HCT116 (cell line): ENCODE measurements around the gene TLR9. TPM values are rescaled to one million over a fixed set of nuclear protein-coding genes. Genes with fewer than 3 reads are reported as not detected.

Experiments
- ATAC-seq: fragments of 200-7000 bp; cut with Tn5 transposase; 2 replicates; pipeline ENCODE4 v1.9.1; 2020; ENCODE audit warnings: mild to moderate bottlenecking, moderate library complexity
- BruUV-seq: library from RNA; stranded (reverse); fragments of 400-500 nt; replicated peaks from 2 replicates; lab custom pipeline; 2021; lab: Mats Ljungman, UMichigan
- CTCF ChIA-PET: fragments of 300-600 bp; sonication (Branson Sonifier 250); formaldehyde crosslinking; loops from one replicate; lab custom pipeline; 2021; ENCODE audit warnings: antibody characterized with exemption; lab: Charles Lee
- POLR2A ChIA-PET: fragments of 300-600, 350-600 bp; sonication (Branson Sonifier 250); formaldehyde crosslinking; loops from one replicate; lab custom pipeline; 2021; ENCODE audit warnings: antibody characterized with exemption; lab: Charles Lee
- RAD21 ChIA-PET, 2 experiments: fragments of 300-600 bp; sonication (Branson Sonifier 250); formaldehyde crosslinking; loops; one replicate each; lab custom pipeline; 2023; ENCODE audit warnings: low total read pairs in 2 of 2; ENCODE audit not compliant: uncharacterized antibody in 2 of 2, unreplicated experiment in 2 of 2, low non-redundant PET in 1 of 2; lab: Charles Lee
- DNase-seq: peaks from one replicate; pipeline ENCODE4 v3.0.0-alpha.2; 2010; ENCODE audit warnings: low read depth, low spot score
- H2AFZ ChIP-seq: fragments of 200-600 bp; shearing (Covaris generic), sonication (generic); 2 replicates; pipeline ENCODE4 v1.6.1; 2017; ENCODE audit warnings: low read depth, mixed run types, mixed read lengths, antibody characterized with exemption, low read length; ENCODE audit not compliant: poor library complexity, severe bottlenecking
- H3K27ac ChIP-seq: 2 replicates; pipeline ENCODE4 v1.5.1; 2012; ENCODE audit warnings: low read depth, low read length
- H3K27me3 ChIP-seq: fragments of 200-600 bp; sonication (generic); 2 replicates; pipeline ENCODE4 v1.6.1; 2016; ENCODE audit warnings: mixed run types, low read length, mixed read lengths; ENCODE audit not compliant: insufficient read depth
- H3K36me3 ChIP-seq, 2 experiments: fragments of 200-500 bp in 1 of 2; fragments of 200-600 bp in 1 of 2; sonication (Bioruptor generic) in 1 of 2; sonication (generic) in 1 of 2; 2 replicates each; pipeline versions ENCODE4 v1.5.1 to v1.6.1; 2014 to 2016; ENCODE audit warnings: low read length in 2 of 2, inconsistent platforms in 1 of 2, mixed read lengths in 1 of 2, mixed run types in 1 of 2; ENCODE audit not compliant: insufficient read depth in 2 of 2, control insufficient read depth in 1 of 2
- H3K4me1 ChIP-seq, 2 experiments: fragments of 200-600 bp in 1 of 2; sonication (generic) in 1 of 2; 2 replicates each; pipeline versions ENCODE4 v1.5.1 to v1.6.1; 2012 to 2017; ENCODE audit warnings: low read length in 2 of 2, inconsistent platforms in 1 of 2, mild to moderate bottlenecking in 1 of 2, mixed read lengths in 1 of 2, mixed run types in 1 of 2, moderate library complexity in 1 of 2; ENCODE audit not compliant: insufficient read depth in 2 of 2, control insufficient read depth in 1 of 2
- H3K4me2 ChIP-seq: fragments of 200-600 bp; sonication (generic); 2 replicates; pipeline ENCODE4 v1.6.1; 2017; ENCODE audit warnings: mixed run types, low read length, mixed read lengths
- H3K4me3 ChIP-seq, 2 experiments: fragments of 200-600 bp in 1 of 2; sonication (generic) in 1 of 2; replicated peaks in 1 of 2; 2 replicates each; pipeline ENCODE4 v1.5.1; 2011 to 2016; ENCODE audit warnings: low read length in 2 of 2, control low read depth in 1 of 2, low read depth in 1 of 2, mild to moderate bottlenecking in 1 of 2, mixed read lengths in 1 of 2, mixed run types in 1 of 2
- H3K79me2 ChIP-seq: fragments of 200-600 bp; sonication (generic); 2 replicates; pipeline ENCODE4 v1.6.1; 2017; ENCODE audit warnings: mild to moderate bottlenecking, mixed run types, low read length, moderate library complexity, mixed read lengths; ENCODE audit not compliant: insufficient read depth
- H3K9ac ChIP-seq: fragments of 200-600 bp; sonication (generic); 2 replicates; pipeline ENCODE4 v1.6.1; 2016; ENCODE audit warnings: low read length, mixed read lengths
- H3K9me2 ChIP-seq: fragments of 200-600 bp; sonication (generic), shearing (Covaris generic); 2 replicates; pipeline ENCODE4 v1.6.1; 2017; ENCODE audit warnings: mixed run types, mild to moderate bottlenecking, moderate library complexity; ENCODE audit not compliant: insufficient read depth
- H3K9me3 ChIP-seq, 2 experiments: fragments of 200-500 bp in 1 of 2; fragments of 200-600 bp in 1 of 2; sonication (Bioruptor generic) in 1 of 2; sonication (generic) in 1 of 2; 2 replicates each; pipeline ENCODE4 v1.6.1; 2014 to 2017; ENCODE audit warnings: low read length in 2 of 2, mixed read lengths in 2 of 2, inconsistent platforms in 1 of 2, low read depth in 1 of 2, mild to moderate bottlenecking in 1 of 2, mixed run types in 1 of 2, moderate library complexity in 1 of 2; ENCODE audit not compliant: control insufficient read depth in 1 of 2, insufficient read depth in 1 of 2
- H4K20me1 ChIP-seq: fragments of 200-600 bp; sonication (generic), shearing (Covaris generic); 2 replicates; pipeline ENCODE4 v1.6.1; 2017; ENCODE audit warnings: mixed run types, mild to moderate bottlenecking, moderate library complexity; ENCODE audit not compliant: insufficient read depth
- ELF1 ChIP-seq: IDR thresholded peaks from 2 replicates; pipeline ENCODE4 v1.6.1; 2012; ENCODE audit warnings: low read depth, borderline replicate concordance
- POLR2AphosphoS5 ChIP-seq: IDR thresholded peaks from 2 replicates; pipeline ENCODE4 v1.6.1; 2011; ENCODE audit warnings: mild to moderate bottlenecking, low read depth, low read length, moderate library complexity
- SIN3A ChIP-seq: IDR thresholded peaks from 2 replicates; pipeline ENCODE4 v1.6.1; 2012; ENCODE audit warnings: low read depth
- intact Hi-C: fragments of 100-400 bp; cut with micrococcal nuclease; formaldehyde crosslinking; loops from 2 replicates; pipeline ENCODE4 v1.10.0; 2022
- total RNA-seq: library from RNA; stranded (reverse); gene quantifications from one replicate; pipeline ENCODE4 v1.2.1, GENCODE V29; 2021; ENCODE audit not compliant: unreplicated experiment
- TF ChIP-seq, protein P1 (sequence below): IDR thresholded peaks from 2 replicates; pipeline ENCODE4 v1.6.1; 2012

The TLR9 gene
- total RNA-seq, 1 experiment from 2014 or later: 0.15 TPM

- intact Hi-C loops: no loop called here
- no peaks in the 10 kb centered on the region for H4K20me1 ChIP-seq
- H3K4me1 ChIP-seq: peaks cover 34 to 50% of the 10 kb centered on the region in 2 experiments; a peak in 3 of 4 replicates
- peaks cover 3% of the 10 kb centered on the region; the same call in 1 of the 2 replicates for H3K79me2 ChIP-seq
- peak; percentile 3; the same call in 1 of the 2 replicates for ATAC-seq
- ChIA-PET CTCF (interaction anchor here (1.3 kb wide), 1 partner anchor 35 kb away, joined by 3 read pairs; the partner anchor contains the start of gene WDR82), POLR2A (interaction anchor here (0.8 kb wide), 1 partner anchor 33 kb away, joined by 3 read pairs; no protein-coding TSS in a partner anchor), RAD21 (no interaction called here)
- H3K9me3 ChIP-seq: peaks cover 0 to 4% of the 10 kb centered on the region in 2 experiments; a peak in 1 of 4 replicates
- H3K9ac ChIP-seq: peak overlapping the region; percentile 1; the same call in 1 of the 2 replicates
- H3K27ac ChIP-seq: peak overlapping the region; percentile 1; the same call in 1 of the 2 replicates
- DNase-seq: no peak
- H3K4me2 ChIP-seq: peak overlapping the region; percentile 96
- TF ChIP-seq ELF1 (no peak), POLR2AphosphoS5 (peak; percentile 45; the same call in 1 of the 2 replicates)
- BruUV-seq: no TSS peak
- H3K36me3 ChIP-seq: peaks cover 0 to 3% of the 10 kb centered on the region in 2 experiments; a peak in 1 of 4 replicates
- H2AFZ ChIP-seq: no peak overlapping the region
- peak overlapping the region in 1 of 2 experiments; percentile 16; a peak in 1 of 4 replicates for H3K4me3 ChIP-seq
- no peaks in the 10 kb centered on the region for H3K27me3 ChIP-seq
- H3K9me2 ChIP-seq: no peaks in the 10 kb centered on the region
Observed at GRCh38 chr3:52243791-52244628, 18.6 kb upstream of the TLR9 start.

- ATAC-seq: no peak
- H3K27me3 ChIP-seq: no peaks in the 10 kb centered on the region
- no peak for DNase-seq
- no peak overlapping the region for H3K4me2 ChIP-seq
- peaks cover 0 to 4% of the 10 kb centered on the region in 2 experiments; a peak in 1 of 4 replicates for H3K9me3 ChIP-seq
- no peaks in the 10 kb centered on the region for H4K20me1 ChIP-seq
- H3K9ac ChIP-seq: no peak overlapping the region
- peaks cover 46 to 65% of the 10 kb centered on the region in 2 experiments for H3K4me1 ChIP-seq
- BruUV-seq: no TSS peak
- H3K79me2 ChIP-seq: peaks cover 16% of the 10 kb centered on the region; the same call in 1 of the 2 replicates
- TF ChIP-seq, protein P1, sequence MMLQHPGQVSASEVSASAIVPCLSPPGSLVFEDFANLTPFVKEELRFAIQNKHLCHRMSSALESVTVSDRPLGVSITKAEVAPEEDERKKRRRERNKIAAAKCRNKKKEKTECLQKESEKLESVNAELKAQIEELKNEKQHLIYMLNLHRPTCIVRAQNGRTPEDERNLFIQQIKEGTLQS: no peak
- TF ChIP-seq SIN3A: no peak
- intact Hi-C loops: no loop called here
- CTCF ChIA-PET: no interaction called here
- POLR2A ChIA-PET: interaction anchor here (3.9 kb wide), 1 partner anchor 36 kb away, joined by 18 read pairs; the partner anchor contains the start of gene WDR82
- RAD21 ChIA-PET: no interaction called here
- no peak overlapping the region for H2AFZ ChIP-seq
- H3K36me3 ChIP-seq: no peaks in the 10 kb centered on the region
- H3K4me3 ChIP-seq: no peak overlapping the region
- no peak overlapping the region for H3K27ac ChIP-seq
- H3K9me2 ChIP-seq: no peaks in the 10 kb centered on the region
Observed at GRCh38 chr3:52242039-52242438, 16.6 kb upstream of the TLR9 start.
